H9 (cell line): Measurements from ENCODE around the gene BACE2. TPM values are rescaled to one million over a fixed set of nuclear protein-coding genes. Genes with fewer than 3 reads are reported as not detected.

Source experiments
- DNase-seq: peaks from one replicate; pipeline ENCODE4 v3.0.0-alpha.2; 2017
- H2AFZ ChIP-seq: one replicate; pipeline ENCODE4 v1.6.1; 2013; ENCODE audit warnings: mild to moderate bottlenecking, low read length, control low read depth, moderate library complexity
- H2AK5ac ChIP-seq: 2 replicates; pipeline ENCODE4 v1.6.1; 2013; ENCODE audit warnings: low read length, control low read depth, mixed read lengths; ENCODE audit not compliant: insufficient read length
- H2BK120ac ChIP-seq: one replicate; pipeline ENCODE4 v1.6.1; 2013; ENCODE audit warnings: low read depth, mild to moderate bottlenecking, low read length, control low read depth, inconsistent platforms; ENCODE audit not compliant: poor library complexity, severe bottlenecking
- H2BK12ac ChIP-seq: 2 replicates; pipeline ENCODE4 v1.6.1; 2013; ENCODE audit warnings: low read length, control low read depth, mixed read lengths, low read depth; ENCODE audit not compliant: insufficient read length
- H2BK15ac ChIP-seq: 2 replicates; pipeline ENCODE4 v1.6.1; 2013; ENCODE audit warnings: low read depth, low read length, control low read depth
- H2BK20ac ChIP-seq: one replicate; pipeline ENCODE4 v1.6.1; 2013; ENCODE audit warnings: low read depth, mild to moderate bottlenecking, low read length, control low read depth, inconsistent platforms; ENCODE audit not compliant: poor library complexity, severe bottlenecking
- H2BK5ac ChIP-seq: 2 replicates; pipeline ENCODE4 v1.6.1; 2013; ENCODE audit warnings: low read length, control low read depth, mixed read lengths; ENCODE audit not compliant: insufficient read length
- H3K14ac ChIP-seq: 2 replicates; pipeline ENCODE4 v1.6.1; 2013; ENCODE audit warnings: low read length, control low read depth; ENCODE audit not compliant: insufficient read depth
- H3K18ac ChIP-seq: 2 replicates; pipeline ENCODE4 v1.6.1; 2013; ENCODE audit warnings: low read depth, mild to moderate bottlenecking, mixed read lengths, low read length, control low read depth; ENCODE audit not compliant: insufficient read length
- H3K23ac ChIP-seq: 2 replicates; pipeline ENCODE4 v1.6.1; 2013; ENCODE audit warnings: low read length, control low read depth, mixed read lengths, low read depth; ENCODE audit not compliant: insufficient read length
- H3K23me2 ChIP-seq: 2 replicates; pipeline ENCODE4 v1.6.1; 2013; ENCODE audit warnings: low read depth, mild to moderate bottlenecking, mixed read lengths, low read length, control low read depth; ENCODE audit not compliant: insufficient read length, poor library complexity, severe bottlenecking
- H3K27ac ChIP-seq: 2 replicates; pipeline ENCODE4 v1.5.1; 2013; ENCODE audit warnings: low read length, control low read depth, mixed read lengths, low read depth; ENCODE audit not compliant: insufficient read length
- H3K27me3 ChIP-seq: 2 replicates; pipeline ENCODE4 v1.6.1; 2013; ENCODE audit warnings: low read length, control low read depth, inconsistent platforms; ENCODE audit not compliant: insufficient read depth
- H3K4ac ChIP-seq: 2 replicates; pipeline ENCODE4 v1.6.1; 2013; ENCODE audit warnings: low read depth, mild to moderate bottlenecking, control low read depth, inconsistent platforms, low read length, moderate library complexity
- H3K4me1 ChIP-seq: 2 replicates; pipeline ENCODE4 v1.6.1; 2013; ENCODE audit warnings: low read length, control low read depth, inconsistent platforms; ENCODE audit not compliant: insufficient read depth
- H3K4me2 ChIP-seq: 2 replicates; pipeline ENCODE4 v1.6.1; 2013; ENCODE audit warnings: low read length, control low read depth, mixed read lengths; ENCODE audit not compliant: insufficient read length, insufficient read depth
- H3K56ac ChIP-seq: 2 replicates; pipeline ENCODE4 v1.6.1; 2013; ENCODE audit warnings: low read depth, mild to moderate bottlenecking, mixed read lengths, low read length, control low read depth; ENCODE audit not compliant: insufficient read length
- H3K79me1 ChIP-seq: 2 replicates; pipeline ENCODE4 v1.6.1; 2013; ENCODE audit warnings: low read depth, mild to moderate bottlenecking, moderate library complexity, low read length, control low read depth, inconsistent platforms; ENCODE audit not compliant: insufficient read depth, poor library complexity, severe bottlenecking
- H3K79me2 ChIP-seq: 2 replicates; pipeline ENCODE4 v1.6.1; 2013; ENCODE audit warnings: low read length, control low read depth, inconsistent platforms; ENCODE audit not compliant: insufficient read depth
- H3K9ac ChIP-seq: 2 replicates; pipeline ENCODE4 v1.6.1; 2013; ENCODE audit warnings: low read length, control low read depth, mixed read lengths; ENCODE audit not compliant: insufficient read length; ENCODE audit errors: extremely low read depth
- H3K9me3 ChIP-seq: one replicate; pipeline ENCODE4 v1.6.1; 2013; ENCODE audit warnings: low read depth, low read length, inconsistent platforms; ENCODE audit not compliant: control insufficient read depth
- H3T11ph ChIP-seq: one replicate; pipeline ENCODE4 v1.6.1; 2013; ENCODE audit warnings: mild to moderate bottlenecking, low read length, control low read depth, inconsistent platforms
- H4K20me1 ChIP-seq: one replicate; pipeline ENCODE4 v1.6.1; 2013; ENCODE audit not compliant: control insufficient read depth, insufficient read length, insufficient read depth
- H4K5ac ChIP-seq: 2 replicates; pipeline ENCODE4 v1.6.1; 2013; ENCODE audit warnings: low read depth, mild to moderate bottlenecking, mixed read lengths, low read length, control low read depth; ENCODE audit not compliant: insufficient read length
- H4K8ac ChIP-seq: replicated peaks from 2 replicates; pipeline ENCODE4 v1.6.1; 2013; ENCODE audit warnings: low read length, control low read depth, mixed read lengths, low read depth; ENCODE audit not compliant: insufficient read length
- H4K91ac ChIP-seq: 2 replicates; pipeline ENCODE4 v1.6.1; 2013; ENCODE audit warnings: low read depth, mild to moderate bottlenecking, moderate library complexity, mixed read lengths, low read length, control low read depth; ENCODE audit not compliant: insufficient read length
- H3K27ac Mint-ChIP-seq, 3 experiments: 2 replicates in 2 of 3; 3 replicates in 1 of 3; pipeline ENCODE4 v1.8.0; 2020 to 2021; ENCODE audit warnings: mixed read lengths in 3 of 3, mild to moderate bottlenecking in 1 of 3, moderate library complexity in 1 of 3
- H3K27me3 Mint-ChIP-seq: 2 replicates; pipeline ENCODE4 v1.8.0; 2021; ENCODE audit warnings: low read depth, mild to moderate bottlenecking, moderate library complexity, mixed read lengths
- H3K36me3 Mint-ChIP-seq, 3 experiments: 2 replicates in 2 of 3; 3 replicates in 1 of 3; pipeline ENCODE4 v1.8.0; 2020 to 2021; ENCODE audit warnings: low read depth in 3 of 3, mixed read lengths in 3 of 3; ENCODE audit not compliant: insufficient read depth in 1 of 3
- H3K4me1 Mint-ChIP-seq, 2 experiments: 2 replicates each; pipeline ENCODE4 v1.8.0; 2020; ENCODE audit warnings: mixed read lengths in 2 of 2
- H3K4me3 Mint-ChIP-seq, 2 experiments: 2 replicates in 1 of 2; 3 replicates in 1 of 2; pipeline ENCODE4 v1.8.0; 2020 to 2021; ENCODE audit warnings: mild to moderate bottlenecking in 2 of 2, mixed read lengths in 2 of 2, moderate library complexity in 1 of 2
- H3K9me3 Mint-ChIP-seq, 2 experiments: 2 replicates in 1 of 2; 3 replicates in 1 of 2; pipeline ENCODE4 v1.8.0; 2020; ENCODE audit warnings: mild to moderate bottlenecking in 2 of 2, mixed read lengths in 2 of 2, moderate library complexity in 1 of 2
- CTCF ChIP-seq: fragments of 200-600 bp; sonication (generic); conservative IDR thresholded peaks from 3 replicates; pipeline ENCODE4 v1.8.0; 2021; ENCODE audit warnings: antibody characterized with exemption, mild to moderate bottlenecking
- WGBS: extraction: QIAGEN DNeasy Blood & Tissue Kit; methylation state at CpG from one replicate; pipeline ENCODE4 v1.1.7; 2013; ENCODE audit warnings: missing lambda C conversion rate, low lambda C conversion rate, mixed read lengths; ENCODE audit not compliant: insufficient read length; ENCODE audit errors: extremely low coverage; 5-methylcytosine and 5-hydroxymethylcytosine counted together
- total RNA-seq: library from RNA; stranded (reverse); gene quantifications from 2 replicates; pipeline ENCODE4 v1.2.1, GENCODE V29; 2021

Gene BACE2
- total RNA-seq, 1 experiment from 2014 or later, result 8.0 TPM

GRCh38 chr21:41269535-41269934 is 101.6 kb downstream of the BACE2 start:
- Mint-ChIP-seq H3K27ac (no peak overlapping the region), H3K4me1 (peaks cover 10 to 15% of the 10 kb centered on the region in 2 experiments), H3K9me3 (peaks cover 17 to 25% of the 10 kb centered on the region in 2 experiments), H3K27me3 (no peaks in the 10 kb centered on the region), H3K4me3 (no peak overlapping the region), H3K36me3 (peaks cover 18 to 30% (median 24%) of the 10 kb centered on the region in 3 experiments)
- no peak for DNase-seq
- H4K20me1 ChIP-seq, result no peaks in the 10 kb centered on the region
- no peak overlapping the region for H3K9ac ChIP-seq
- no peak overlapping the region for H3K4ac ChIP-seq
- H2BK120ac ChIP-seq, result no peak overlapping the region
- H3K23me2 ChIP-seq, result no peaks in the 10 kb centered on the region
- no peak overlapping the region for H3K4me2 ChIP-seq
- no peak overlapping the region for H3K14ac ChIP-seq
- TF ChIP-seq CTCF, result no peak
- no peaks in the 10 kb centered on the region for H3K4me1 ChIP-seq
- H3K27me3 ChIP-seq, result no peaks in the 10 kb centered on the region
- no peak overlapping the region for H2BK5ac ChIP-seq
- H2AFZ ChIP-seq, result no peak overlapping the region
- no peak overlapping the region for H4K5ac ChIP-seq
- H3K18ac ChIP-seq, result no peak overlapping the region
- H4K91ac ChIP-seq, result no peak overlapping the region
- no peak overlapping the region for H4K8ac ChIP-seq
- H3K23ac ChIP-seq, result no peak overlapping the region
- H2BK15ac ChIP-seq, result no peak overlapping the region
- no peaks in the 10 kb centered on the region for H3K79me2 ChIP-seq
- no peak overlapping the region for H2BK20ac ChIP-seq
- H3K27ac ChIP-seq, result no peak overlapping the region
- no peak overlapping the region for H2AK5ac ChIP-seq
- no peak overlapping the region for H3T11ph ChIP-seq
- H2BK12ac ChIP-seq, result no peak overlapping the region
- H3K9me3 ChIP-seq, result no peaks in the 10 kb centered on the region
- no peak overlapping the region for H3K56ac ChIP-seq
- no CpG with 5 or more reads among the region's 1 CpG for WGBS
- no peaks in the 10 kb centered on the region for H3K79me1 ChIP-seq
